Esophagus muscularis mucosa (tissue), 4 donors: ENCODE results near the gene JAK2. TPM values are rescaled to one million over a fixed set of nuclear protein-coding genes. Genes with fewer than 3 reads are reported as not detected.

Source experiments
- DNase-seq: peaks from one replicate; pipeline ENCODE4 v3.0.0-alpha.2; 2017; ENCODE audit errors: extremely low spot score
- H3K27ac ChIP-seq, 4 donors: fragments of 200-600 bp; sonication (generic); replicated peaks in 1 of 4; 1 replicate in 3 of 4; 2 replicates in 1 of 4; pipeline ENCODE4 v1.5.1; 2016 to 2019; ENCODE audit warnings: mild to moderate bottlenecking in 1 of 4
- H3K27me3 ChIP-seq, 4 donors: fragments of 200-600 bp; sonication (generic); one replicate each; pipeline versions ENCODE4 v1.5.1 to v1.6.0; 2016 to 2019
- H3K36me3 ChIP-seq, 4 donors: fragments of 200-600 bp; sonication (generic); one replicate each; pipeline ENCODE4 v1.5.1; 2016 to 2019
- H3K4me1 ChIP-seq, 4 donors: fragments of 200-600 bp; sonication (generic); one replicate each; pipeline ENCODE4 v1.5.1; 2016 to 2019
- H3K4me3 ChIP-seq, 4 donors: fragments of 200-600 bp; sonication (generic); 1 replicate in 2 of 4; 2 replicates in 2 of 4; pipeline ENCODE4 v1.5.1; 2016 to 2019; ENCODE audit warnings: mild to moderate bottlenecking in 4 of 4, moderate library complexity in 1 of 4
- H3K9me3 ChIP-seq, 4 donors: fragments of 200-600 bp; sonication (generic); 1 replicate in 3 of 4; 2 replicates in 1 of 4; pipeline ENCODE4 v1.5.1; 2016 to 2019
- EP300 ChIP-seq: sonication (generic); formaldehyde crosslinking; IDR thresholded peaks from one replicate; pipeline ENCODE4 v1.6.1; 2017; ENCODE audit warnings: antibody characterized with exemption
- POLR2A ChIP-seq: fragments of 450-650 bp; IDR thresholded peaks from one replicate; pipeline ENCODE4 v1.6.1; 2017; ENCODE audit warnings: antibody characterized with exemption, moderate library complexity, mild to moderate bottlenecking, low read depth
- POLR2AphosphoS5 ChIP-seq, 2 donors: sonication (generic); formaldehyde crosslinking; IDR thresholded peaks; one replicate each; pipeline ENCODE4 v1.6.1; 2017; ENCODE audit warnings: antibody characterized with exemption in 2 of 2
- WGBS: methylation state at CpG from one replicate; pipeline ENCODE4 v1.1.5; 2018; 5-methylcytosine and 5-hydroxymethylcytosine counted together
- intact Hi-C: fragments of 100-400 bp; cut with DNase I; formaldehyde crosslinking; loops from one replicate; pipeline ENCODE4 v1.15.1; 2023
- total RNA-seq, 4 donors: library from RNA; depleted of rRNA; stranded (reverse); fragments of >200 nt; gene quantifications; one replicate each; pipeline versions ENCODE4 v1.1.0 to v1.2.1, GENCODE V29; 2016
- TF ChIP-seq, protein P1 (sequence below), 3 experiments: fragments of 200-600 bp in 2 of 3; fragments of 450-650 bp in 1 of 3; sonication (generic) in 2 of 3; IDR thresholded peaks; one replicate each; pipeline ENCODE4 v1.5.1; 2017 to 2019; ENCODE audit warnings: antibody characterized with exemption in 3 of 3, mild to moderate bottlenecking in 2 of 3, moderate library complexity in 1 of 3

The JAK2 gene
- total RNA-seq, 4 donors from 2014 or later = 27.0 to 47.8 (median 35.1) TPM

DNA sequence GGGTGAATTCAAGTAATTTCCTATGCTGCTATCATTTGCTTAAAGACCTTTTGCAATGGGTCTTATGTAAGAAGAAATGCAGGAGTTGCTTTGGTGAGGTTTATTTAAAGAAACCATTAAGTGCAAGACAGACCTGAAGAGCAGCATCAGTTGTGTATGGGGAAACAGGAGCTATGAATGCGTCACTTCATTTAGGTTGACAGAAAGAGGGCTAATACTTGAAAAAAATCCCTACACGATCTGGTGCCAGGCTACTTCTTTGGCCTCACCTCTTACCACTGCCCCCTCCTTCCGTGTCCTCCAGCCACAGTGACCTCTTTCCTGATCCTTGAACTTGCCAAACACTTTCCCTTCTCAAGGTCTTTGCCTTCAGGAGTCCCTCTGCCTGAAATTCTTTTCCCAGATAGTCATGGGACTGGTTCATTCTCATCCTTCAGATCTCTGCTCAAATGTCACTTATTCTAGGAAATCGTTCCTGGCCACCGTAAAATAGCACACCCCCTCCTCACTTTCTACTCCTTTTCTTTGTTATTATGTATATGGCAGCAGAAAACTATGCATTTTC is 1.4 kb upstream of the JAK2 start:
- Histone ChIP-seq H3K9me3 (no peaks in the 10 kb centered on the region), H3K4me3 (peak overlapping the region; percentile 80 to 90 (median 86)), H3K4me1 (peaks cover 22 to 37% (median 36%) of the 10 kb centered on the region in 4 donors), H3K27me3 (no peaks in the 10 kb centered on the region), H3K27ac (peak overlapping the region; percentile 96 to 99 (median 98)), H3K36me3 (no peaks in the 10 kb centered on the region)
- intact Hi-C loops = loop anchor here (10.0 kb wide), 3 partner anchors 91 to 319 kb away; partner anchors contain the start of genes PLPP6, RCL1 and SPATA6L
- TF ChIP-seq, protein P1, sequence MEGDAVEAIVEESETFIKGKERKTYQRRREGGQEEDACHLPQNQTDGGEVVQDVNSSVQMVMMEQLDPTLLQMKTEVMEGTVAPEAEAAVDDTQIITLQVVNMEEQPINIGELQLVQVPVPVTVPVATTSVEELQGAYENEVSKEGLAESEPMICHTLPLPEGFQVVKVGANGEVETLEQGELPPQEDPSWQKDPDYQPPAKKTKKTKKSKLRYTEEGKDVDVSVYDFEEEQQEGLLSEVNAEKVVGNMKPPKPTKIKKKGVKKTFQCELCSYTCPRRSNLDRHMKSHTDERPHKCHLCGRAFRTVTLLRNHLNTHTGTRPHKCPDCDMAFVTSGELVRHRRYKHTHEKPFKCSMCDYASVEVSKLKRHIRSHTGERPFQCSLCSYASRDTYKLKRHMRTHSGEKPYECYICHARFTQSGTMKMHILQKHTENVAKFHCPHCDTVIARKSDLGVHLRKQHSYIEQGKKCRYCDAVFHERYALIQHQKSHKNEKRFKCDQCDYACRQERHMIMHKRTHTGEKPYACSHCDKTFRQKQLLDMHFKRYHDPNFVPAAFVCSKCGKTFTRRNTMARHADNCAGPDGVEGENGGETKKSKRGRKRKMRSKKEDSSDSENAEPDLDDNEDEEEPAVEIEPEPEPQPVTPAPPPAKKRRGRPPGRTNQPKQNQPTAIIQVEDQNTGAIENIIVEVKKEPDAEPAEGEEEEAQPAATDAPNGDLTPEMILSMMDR (IDR thresholded peaks at IDR 0.05) = no peak
- no peak for TF ChIP-seq EP300
- TF ChIP-seq POLR2A = no peak
- no peak for TF ChIP-seq POLR2AphosphoS5 (IDR thresholded peaks at IDR 0.05)
- DNase-seq = no peak
- 49% methylated on average over 5 of the region's 5 CpGs for WGBS

DNA sequence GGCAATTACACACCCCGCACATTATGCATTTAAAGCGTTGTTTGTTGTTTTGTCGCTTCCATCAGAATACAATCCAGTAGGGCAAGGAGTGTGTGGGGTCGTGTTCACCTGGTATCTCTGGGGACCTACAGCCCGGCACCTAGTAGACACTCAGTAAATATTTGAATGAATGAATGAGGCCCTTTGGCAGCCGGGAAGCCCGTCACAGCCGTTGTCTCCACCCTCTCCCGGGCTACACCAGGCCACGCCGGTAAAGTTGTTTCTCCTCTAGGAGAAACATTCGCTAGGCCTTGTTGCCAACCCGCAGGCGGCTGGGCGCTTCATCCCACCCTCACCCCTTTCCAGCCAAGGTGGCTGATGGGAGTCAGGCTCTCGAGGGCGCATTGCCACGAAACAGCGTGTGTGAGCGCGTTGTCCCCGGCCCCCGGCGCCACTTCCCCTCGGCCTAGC is 876 bp upstream of the JAK2 start:
- no peak for DNase-seq
- peak overlapping the region; percentile 80 to 90 (median 86) for H3K4me3 ChIP-seq
- no peaks in the 10 kb centered on the region for H3K27me3 ChIP-seq
- H3K27ac ChIP-seq = peak overlapping the region; percentile 96 to 99 (median 98)
- no peaks in the 10 kb centered on the region for H3K36me3 ChIP-seq
- WGBS = 28% methylated on average over 5 of the region's 25 CpGs
- no peaks in the 10 kb centered on the region for H3K9me3 ChIP-seq
- H3K4me1 ChIP-seq = peaks cover 24 to 41% (median 41%) of the 10 kb centered on the region in 4 donors
- TF ChIP-seq, protein P1 (IDR thresholded peaks at IDR 0.05) = no peak
- no peak for TF ChIP-seq POLR2A
- TF ChIP-seq EP300 = no peak
- no peak for TF ChIP-seq POLR2AphosphoS5 (IDR thresholded peaks at IDR 0.05)
- intact Hi-C loops = loop anchor here (10.0 kb wide), 3 partner anchors 91 to 319 kb away; partner anchors contain the start of genes PLPP6, RCL1 and SPATA6L

DNA sequence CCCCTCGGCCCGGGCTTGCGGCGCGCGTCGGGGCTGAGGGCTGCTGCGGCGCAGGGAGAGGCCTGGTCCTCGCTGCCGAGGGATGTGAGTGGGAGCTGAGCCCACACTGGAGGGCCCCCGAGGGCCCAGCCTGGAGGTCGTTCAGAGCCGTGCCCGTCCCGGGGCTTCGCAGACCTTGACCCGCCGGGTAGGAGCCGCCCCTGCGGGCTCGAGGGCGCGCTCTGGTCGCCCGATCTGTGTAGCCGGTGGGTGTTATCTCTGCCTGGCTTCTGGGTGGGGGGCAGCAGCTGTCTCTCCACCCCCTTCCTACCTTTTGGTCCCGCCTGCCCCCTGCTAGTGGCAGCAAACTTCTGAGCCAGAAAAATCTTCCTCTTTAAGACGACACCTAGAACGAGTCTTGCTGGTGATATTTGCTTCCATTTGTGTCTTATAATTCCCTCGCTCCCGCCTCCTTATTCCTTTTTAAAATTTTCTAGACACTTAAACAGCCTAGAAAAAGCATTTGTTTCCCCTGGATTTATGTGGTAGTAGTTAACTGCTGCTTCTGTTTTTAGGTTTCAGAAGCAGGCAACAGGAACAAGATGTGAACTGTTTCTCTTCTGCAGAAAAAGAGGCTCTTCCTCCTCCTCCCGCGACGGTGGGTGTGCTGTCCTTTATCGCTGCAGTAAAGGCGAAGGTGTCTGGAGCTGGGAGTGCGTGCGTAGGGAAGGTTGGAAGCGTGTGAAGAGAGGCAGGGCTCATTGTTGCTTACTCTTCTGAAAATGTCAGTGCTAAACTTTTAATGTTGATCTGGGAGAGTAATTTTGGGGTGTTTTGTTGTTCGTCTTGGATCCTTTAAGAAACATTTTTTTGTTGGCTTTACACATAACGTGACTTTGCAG is 554 bp downstream of the JAK2 start:
- intact Hi-C loops = loop anchor here (2.0 to 10.0 kb wide), 4 partner anchors 89 to 321 kb away; partner anchors contain the start of genes PLPP6, RCL1 and SPATA6L
- WGBS = 0% methylated on average over 18 of the region's 42 CpGs
- Histone ChIP-seq H3K9me3 (no peaks in the 10 kb centered on the region), H3K4me1 (peaks cover 24 to 49% (median 48%) of the 10 kb centered on the region in 4 donors), H3K27ac (peak overlapping the region; percentile 96 to 99 (median 98)), H3K36me3 (no peaks in the 10 kb centered on the region), H3K27me3 (no peaks in the 10 kb centered on the region), H3K4me3 (peak overlapping the region; percentile 80 to 90 (median 86))
- DNase-seq = no peak
- TF ChIP-seq POLR2A (no peak), POLR2AphosphoS5 (IDR thresholded peaks at IDR 0.05) (peak; percentile 32 to 73)

DNA sequence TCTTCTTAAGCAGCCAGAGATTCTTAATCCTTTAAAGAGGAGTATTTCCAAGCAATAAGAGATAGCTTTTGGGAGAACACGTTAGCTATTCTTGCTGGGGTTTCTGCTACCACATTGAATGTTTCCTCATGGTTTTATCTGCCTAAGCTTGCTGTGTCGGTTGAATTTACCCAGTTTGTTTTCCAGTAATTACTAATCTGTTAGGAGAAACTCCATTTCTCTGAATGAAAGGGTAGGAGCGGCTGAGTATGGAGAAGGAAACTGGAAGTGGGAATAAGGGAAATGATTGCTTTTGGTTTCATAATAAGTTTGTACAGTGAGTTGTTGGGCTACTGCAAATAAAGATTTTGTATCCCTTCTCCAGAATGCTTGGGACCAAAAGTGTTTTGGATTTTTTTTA is 1.2 kb downstream of the JAK2 start:
- Histone ChIP-seq H3K9me3 (no peaks in the 10 kb centered on the region), H3K4me3 (peak overlapping the region; percentile 80 to 90 (median 86)), H3K4me1 (peaks cover 24 to 54% (median 51%) of the 10 kb centered on the region in 4 donors), H3K36me3 (no peaks in the 10 kb centered on the region), H3K27me3 (no peaks in the 10 kb centered on the region), H3K27ac (peak overlapping the region; percentile 96 to 99 (median 98))
- TF ChIP-seq POLR2A (no peak), POLR2AphosphoS5 (IDR thresholded peaks at IDR 0.05) (no peak), EP300 (no peak)
- TF ChIP-seq, protein P1 (IDR thresholded peaks at IDR 0.05) = no peak
- WGBS = 7% methylated on average over 3 of the region's 3 CpGs
- intact Hi-C loops = loop anchor here (2.0 to 10.0 kb wide), 4 partner anchors 89 to 321 kb away; partner anchors contain the start of genes PLPP6, RCL1 and SPATA6L
- no peak for DNase-seq
